ENCODE measurements around the gene SFTA2. TPM values are rescaled to one million over a fixed set of nuclear protein-coding genes. Genes with fewer than 3 reads are reported as not detected.

SFTA2 gene
- total and polyA plus RNA-seq, 3 donors from 2014 or later, result 0.94 TPM; not detected in 2

GRCh38 chr6:30940361-30940986 is 8.5 kb upstream of the SFTA2 start, which contains the start of gene MUCL3:
Gene MUCL3, plus strand, starts transcription at chr6:30940973. Its CDS starts 27 bp downstream, at chr6:30941000.
- TF ChIP-seq POLR2A (IDR thresholded peaks at IDR 0.05), result no peak
- no peak for DNase-seq
- no peak within 1 kb of the TSS for H3K27ac ChIP-seq
- no peaks in the 10 kb centered on the region for H3K36me3 ChIP-seq (ENCODE audit: low read depth, missing control alignments)
- intact Hi-C loops (cut with DNase I; ENCODE audit: low total_unique reads), result no loop called here
- H3K4me1 ChIP-seq, result no peaks in the 10 kb centered on the region
- H3K9me3 ChIP-seq, result no peaks in the 10 kb centered on the region
- no peaks in the 10 kb centered on the region for H3K27me3 ChIP-seq
- 77 to 82% methylated on average over 13 to 16 of the region's 16 CpGs for WGBS, 2 donors
- H3K4me3 ChIP-seq, result no peak within 1 kb of the TSS

GRCh38 chr6:30939473-30939872 is 7.5 kb upstream of the SFTA2 start:
- TF ChIP-seq, protein P1, sequence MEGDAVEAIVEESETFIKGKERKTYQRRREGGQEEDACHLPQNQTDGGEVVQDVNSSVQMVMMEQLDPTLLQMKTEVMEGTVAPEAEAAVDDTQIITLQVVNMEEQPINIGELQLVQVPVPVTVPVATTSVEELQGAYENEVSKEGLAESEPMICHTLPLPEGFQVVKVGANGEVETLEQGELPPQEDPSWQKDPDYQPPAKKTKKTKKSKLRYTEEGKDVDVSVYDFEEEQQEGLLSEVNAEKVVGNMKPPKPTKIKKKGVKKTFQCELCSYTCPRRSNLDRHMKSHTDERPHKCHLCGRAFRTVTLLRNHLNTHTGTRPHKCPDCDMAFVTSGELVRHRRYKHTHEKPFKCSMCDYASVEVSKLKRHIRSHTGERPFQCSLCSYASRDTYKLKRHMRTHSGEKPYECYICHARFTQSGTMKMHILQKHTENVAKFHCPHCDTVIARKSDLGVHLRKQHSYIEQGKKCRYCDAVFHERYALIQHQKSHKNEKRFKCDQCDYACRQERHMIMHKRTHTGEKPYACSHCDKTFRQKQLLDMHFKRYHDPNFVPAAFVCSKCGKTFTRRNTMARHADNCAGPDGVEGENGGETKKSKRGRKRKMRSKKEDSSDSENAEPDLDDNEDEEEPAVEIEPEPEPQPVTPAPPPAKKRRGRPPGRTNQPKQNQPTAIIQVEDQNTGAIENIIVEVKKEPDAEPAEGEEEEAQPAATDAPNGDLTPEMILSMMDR (IDR thresholded peaks at IDR 0.05), result no peak
- TF ChIP-seq POLR2A (IDR thresholded peaks at IDR 0.05), result no peak
- intact Hi-C loops (cut with DNase I; ENCODE audit: low total_unique reads), result no loop called here
- Histone ChIP-seq H3K9me3 (no peaks in the 10 kb centered on the region), H3K4me1 (no peaks in the 10 kb centered on the region), H3K27me3 (no peaks in the 10 kb centered on the region), H3K36me3 (ENCODE audit: low read depth, missing control alignments) (no peaks in the 10 kb centered on the region), H3K4me3 (no peak overlapping the region), H3K27ac (no peak overlapping the region)
- DNase-seq, result no peak
- WGBS, 2 donors, result 64 to 68% methylated on average over 3 of the region's 3 CpGs

DNA sequence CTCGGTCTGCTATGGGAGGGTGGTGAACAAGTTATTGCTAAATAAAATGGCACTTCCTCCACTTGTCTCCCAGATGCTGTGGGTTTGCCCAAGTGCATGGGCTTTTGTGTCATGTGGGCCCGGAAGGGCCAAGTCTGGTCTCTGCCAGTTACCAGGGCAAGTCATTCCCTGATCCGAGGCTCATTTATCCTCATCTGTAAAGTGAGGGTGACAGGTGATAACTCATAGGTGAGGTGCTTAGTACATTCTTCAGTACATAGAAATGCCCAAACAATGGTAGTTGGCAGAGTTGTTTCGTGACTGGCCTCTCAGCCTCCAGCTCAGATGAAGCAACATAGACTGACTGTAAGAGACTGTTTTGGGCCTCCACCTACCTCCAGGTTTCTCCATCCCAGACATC is 6.8 kb upstream of the SFTA2 start:
- no peak overlapping the region for H3K4me3 ChIP-seq
- H3K9me3 ChIP-seq, result no peaks in the 10 kb centered on the region
- H3K27ac ChIP-seq, result no peak overlapping the region
- intact Hi-C loops (cut with DNase I; ENCODE audit: low total_unique reads), result no loop called here
- 84% methylated on average over 4 of the region's 4 CpGs for WGBS, 2 donors
- H3K36me3 ChIP-seq (ENCODE audit: low read depth, missing control alignments), result no peaks in the 10 kb centered on the region
- DNase-seq, result no peak
- no peaks in the 10 kb centered on the region for H3K4me1 ChIP-seq
- TF ChIP-seq, protein P1 (IDR thresholded peaks at IDR 0.05), result no peak
- TF ChIP-seq POLR2A (IDR thresholded peaks at IDR 0.05), result no peak
- H3K27me3 ChIP-seq, result no peaks in the 10 kb centered on the region

- 81 to 86% methylated on average over 6 of the region's 6 CpGs for WGBS, 2 donors
- Histone ChIP-seq H3K4me1 (no peaks in the 10 kb centered on the region), H3K9me3 (no peaks in the 10 kb centered on the region), H3K27me3 (no peaks in the 10 kb centered on the region), H3K27ac (no peak overlapping the region), H3K36me3 (ENCODE audit: low read depth, missing control alignments) (no peaks in the 10 kb centered on the region), H3K4me3 (no peak overlapping the region)
- intact Hi-C loops (cut with DNase I; ENCODE audit: low total_unique reads), result no loop called here
- no peak for DNase-seq
- TF ChIP-seq POLR2A (IDR thresholded peaks at IDR 0.05), result no peak
- TF ChIP-seq, protein P1 (IDR thresholded peaks at IDR 0.05), result no peak
Measured at GRCh38 chr6:30937265-30937664, 5.3 kb upstream of the SFTA2 start.

- Histone ChIP-seq H3K4me1 (no peaks in the 10 kb centered on the region), H3K27me3 (no peaks in the 10 kb centered on the region), H3K27ac (no peak overlapping the region), H3K36me3 (ENCODE audit: low read depth, missing control alignments) (no peaks in the 10 kb centered on the region), H3K9me3 (no peaks in the 10 kb centered on the region), H3K4me3 (no peak overlapping the region)
- intact Hi-C loops (cut with DNase I; ENCODE audit: low total_unique reads), result no loop called here
- no peak for DNase-seq
- no peak for TF ChIP-seq POLR2A (IDR thresholded peaks at IDR 0.05)
- TF ChIP-seq, protein P1 (IDR thresholded peaks at IDR 0.05), result no peak
- whole genome bisulfite sequencing, 2 donors, result 50 to 69% methylated on average over 3 of the region's 3 CpGs
Measured at GRCh38 chr6:30935018-30935417, 3.0 kb upstream of the SFTA2 start.
